Activated CD8-positive, alpha-beta memory T cell treated with anti-CD3 and anti-CD28 coated beads, Interleukin-2, amount 50 U/mL, for 24 hours (primary cell): ENCODE results near the gene HES7.
A peak's percentile ranks its signal among the peaks of the same experiment; 100 is the strongest.
"Not testable (repeated sequence)": the region's sequence is repeated elsewhere in the genome, so short reads cannot be mapped to it uniquely, and the experiment has no call there.

Experiments used
- DNase-seq: peaks from one replicate; pipeline ENCODE4 v3.0.0-alpha.2; 2020; ENCODE audit errors: extremely low read depth

The HES7 gene

DNA sequence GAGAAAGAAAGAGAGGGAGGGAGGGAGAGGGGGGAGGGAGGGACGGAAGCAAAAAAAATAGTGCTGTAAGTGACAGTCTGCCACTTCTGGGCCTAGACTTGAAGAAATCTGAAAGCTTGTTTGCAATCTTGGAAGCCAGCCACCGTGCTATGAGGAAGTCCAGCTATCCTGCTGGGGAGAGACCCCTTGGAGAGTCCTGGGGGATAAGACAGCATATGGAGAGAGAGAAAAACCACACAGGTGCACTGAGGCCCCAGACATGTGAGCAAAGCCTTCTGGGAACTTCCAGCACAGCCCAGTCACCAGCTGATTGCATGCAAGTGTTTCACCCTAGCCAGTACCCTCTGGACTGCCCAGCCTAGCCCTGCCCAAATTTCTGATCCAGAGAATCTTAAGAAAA lies 23.8 kb downstream of the HES7 start:
- no peak for DNase-seq

DNA sequence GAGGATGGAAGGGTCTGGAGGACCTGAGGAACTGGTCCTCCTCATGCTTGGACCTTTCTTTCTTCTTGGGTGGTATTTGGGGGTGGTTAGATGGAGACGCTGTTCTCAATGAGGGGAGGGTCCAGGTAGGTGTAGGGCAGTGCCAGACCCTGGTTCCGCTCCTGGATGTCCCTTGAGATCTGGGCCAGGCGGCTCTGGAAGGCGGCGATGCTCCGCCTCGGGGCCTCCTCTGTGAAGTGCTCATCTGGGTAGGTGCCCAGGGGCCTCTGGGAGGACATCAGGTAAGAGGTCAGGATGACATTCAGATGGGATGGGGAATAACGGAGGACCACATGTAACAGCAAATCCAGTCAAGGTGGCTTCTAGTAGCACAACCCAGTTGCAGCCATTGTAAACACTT lies 27.4 kb downstream of the HES7 start:
- no peak for DNase-seq

DNA sequence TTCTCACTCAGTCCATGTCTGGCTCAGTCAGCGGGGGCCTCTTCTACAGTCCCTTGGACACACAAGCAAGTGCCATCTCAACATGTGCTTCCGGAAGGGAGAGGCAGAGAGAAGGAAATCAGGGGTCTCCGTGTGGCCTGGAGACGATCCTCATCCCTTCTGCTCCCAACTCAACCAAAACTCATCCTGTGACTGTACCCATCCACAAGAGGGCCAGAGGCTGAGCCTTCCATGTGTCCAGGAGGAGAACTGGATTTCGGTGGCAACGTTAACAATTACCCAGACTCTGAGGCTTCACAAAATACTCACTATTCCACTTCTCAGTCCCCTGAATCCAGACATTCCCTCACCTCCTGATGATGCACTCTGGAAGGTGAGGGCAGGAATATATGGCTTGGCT lies 28.5 kb downstream of the HES7 start:
- DNase-seq = no peak

DNA sequence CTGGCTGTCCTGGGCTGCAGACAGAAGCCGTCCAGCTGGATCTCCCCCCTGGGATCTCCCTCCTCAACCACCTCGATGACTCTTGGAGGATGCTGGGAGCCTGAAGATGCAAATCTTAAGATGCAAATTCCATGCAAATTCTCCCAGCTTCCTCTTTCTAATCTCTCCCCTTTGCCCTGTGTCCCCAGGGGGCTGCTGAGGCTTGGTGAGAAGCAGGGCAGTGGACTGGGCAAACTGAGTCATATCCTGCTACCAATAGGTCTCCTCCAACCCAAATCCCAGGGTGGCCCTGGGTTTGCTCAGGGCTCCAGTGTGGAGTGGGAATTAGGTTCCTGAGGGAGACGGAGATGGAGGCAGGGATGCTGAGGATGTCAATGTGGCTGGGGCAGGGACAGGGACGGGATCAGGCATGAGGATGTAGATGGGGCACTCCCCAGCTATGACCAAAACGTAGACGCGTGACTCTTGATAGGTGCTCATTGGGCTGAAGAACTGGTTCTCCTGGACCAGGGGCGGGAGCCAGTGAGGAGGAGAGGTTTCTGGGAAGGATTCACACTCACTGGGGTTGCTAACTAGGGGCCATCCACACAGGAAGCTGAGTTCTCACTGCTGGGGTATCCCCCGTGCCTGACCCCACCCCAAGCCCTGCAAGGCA lies 32.7 kb downstream of the HES7 start:
- DNase-seq = no peak

DNA sequence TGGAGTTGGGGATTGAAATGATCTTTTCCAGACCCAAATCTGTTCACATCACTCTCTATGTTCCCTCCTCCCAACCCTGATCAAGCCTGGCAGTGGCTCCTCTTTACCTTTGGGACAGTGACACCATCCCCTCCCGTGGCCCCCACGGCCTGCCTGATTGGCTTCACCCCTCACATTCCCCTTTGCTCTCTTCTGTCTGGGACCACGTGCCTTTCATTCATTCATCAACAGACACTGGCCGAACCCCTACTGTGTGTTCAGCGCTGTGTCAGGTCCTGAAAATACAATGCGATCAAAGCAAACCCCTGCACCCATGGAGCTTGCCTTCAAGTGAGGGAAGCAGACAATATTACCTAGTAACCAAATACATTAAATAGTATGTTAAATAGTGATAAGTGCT lies 34.2 kb downstream of the HES7 start:
- no peak for DNase-seq

DNA sequence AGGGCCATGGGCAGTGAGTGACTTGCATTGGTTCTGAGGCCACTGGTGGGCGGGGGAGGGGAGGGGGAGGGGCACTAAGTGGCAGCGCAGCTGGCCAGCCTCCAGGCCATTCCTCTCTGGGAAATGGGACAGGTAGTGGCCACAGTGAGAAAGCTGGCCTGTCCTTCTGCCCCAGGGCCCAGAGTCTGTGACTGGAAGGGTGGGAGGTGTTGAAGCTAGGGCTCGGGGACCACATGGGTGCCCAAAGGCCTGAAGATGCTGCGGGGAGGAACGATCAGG lies 36.0 kb downstream of the HES7 start:
- no peak for DNase-seq

DNA sequence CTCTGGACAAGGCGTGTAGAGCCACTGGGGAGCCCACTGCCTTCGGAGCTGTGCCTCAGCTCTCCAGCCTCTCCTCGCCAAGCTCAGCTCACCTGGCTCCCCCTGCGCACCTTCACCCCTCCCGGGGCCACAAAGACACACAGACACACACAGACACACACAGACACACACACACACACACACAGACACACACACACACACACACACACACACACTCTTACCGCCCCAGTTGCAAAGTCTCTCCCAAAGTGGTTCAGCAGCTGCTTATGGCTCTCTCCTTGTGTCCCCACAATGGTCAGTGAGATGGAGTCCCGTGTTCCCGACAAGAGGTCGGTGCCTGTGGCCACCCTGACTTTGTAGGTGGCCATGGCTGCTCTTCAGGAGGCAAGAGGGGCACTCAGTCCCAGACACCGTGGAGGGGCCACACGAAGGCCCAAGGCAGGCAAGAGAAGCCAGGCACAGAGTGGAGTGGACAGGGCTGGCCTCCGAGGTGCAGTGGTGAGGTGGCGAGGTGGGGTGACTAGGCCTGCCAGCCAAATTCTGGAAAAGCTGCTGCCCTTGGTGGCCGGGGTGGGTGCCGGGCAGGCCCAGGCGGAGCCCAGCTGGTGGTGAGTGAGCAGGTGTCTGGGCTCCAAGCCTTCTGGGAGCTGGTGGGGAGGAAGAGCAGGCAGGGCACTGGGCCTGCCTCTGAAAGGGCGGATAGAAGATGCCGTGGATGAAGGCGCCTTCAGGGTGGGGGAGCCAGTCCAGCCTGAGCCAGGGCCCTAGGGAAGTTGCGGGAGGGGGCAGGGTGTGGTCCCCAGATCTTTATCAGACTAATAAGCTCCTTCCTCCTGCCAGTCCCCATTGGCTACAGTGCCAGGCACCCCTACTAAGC lies 36.6 kb downstream of the HES7 start, which contains the start of gene ALOX12B:
Gene ALOX12B (minus strand): TSS at position 642 of the 877 bp plus-strand sequence. CDS start 274 bp downstream, at position 368.
- no peak for DNase-seq

DNA sequence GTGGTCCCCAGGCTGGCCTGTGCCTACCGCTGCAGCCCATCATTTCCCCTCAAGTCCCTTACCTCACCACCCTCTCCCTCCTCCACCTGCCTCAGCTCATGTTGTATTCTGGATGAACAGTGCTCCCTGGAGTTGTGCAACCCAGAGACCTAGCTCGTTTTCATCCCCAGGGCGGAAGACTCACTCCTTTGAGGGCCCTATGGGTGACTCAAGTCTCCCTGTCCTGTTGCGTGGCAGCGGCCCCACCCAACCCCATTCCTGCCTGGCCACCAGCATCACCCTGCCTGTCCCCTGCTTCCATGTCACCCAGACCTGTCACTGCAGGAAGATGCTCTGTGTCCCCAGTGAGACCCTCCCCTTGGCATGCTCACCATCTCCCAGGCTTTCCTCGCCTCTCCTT lies 39.7 kb downstream of the HES7 start:
- DNase-seq = no peak

DNA sequence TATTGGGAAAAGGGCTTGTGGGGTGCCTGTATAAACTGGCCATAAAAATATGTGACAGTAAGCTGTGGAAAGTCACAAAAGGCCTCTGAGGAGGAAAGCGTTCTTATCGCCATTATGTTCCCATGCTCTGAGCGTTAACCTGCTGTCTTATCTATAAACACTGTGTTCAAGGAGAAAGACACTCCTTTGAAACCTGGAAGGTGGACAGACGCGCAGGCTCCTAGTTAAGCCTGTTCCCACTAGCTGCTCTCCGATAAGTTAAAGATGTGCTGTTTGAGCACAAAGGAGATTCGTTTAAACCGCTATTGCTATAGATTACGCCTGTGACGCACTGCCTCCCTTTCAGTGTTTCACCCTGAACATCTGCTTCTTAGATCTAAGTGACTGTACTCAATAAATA lies 41.6 kb downstream of the HES7 start:
- DNase-seq = no peak

DNA sequence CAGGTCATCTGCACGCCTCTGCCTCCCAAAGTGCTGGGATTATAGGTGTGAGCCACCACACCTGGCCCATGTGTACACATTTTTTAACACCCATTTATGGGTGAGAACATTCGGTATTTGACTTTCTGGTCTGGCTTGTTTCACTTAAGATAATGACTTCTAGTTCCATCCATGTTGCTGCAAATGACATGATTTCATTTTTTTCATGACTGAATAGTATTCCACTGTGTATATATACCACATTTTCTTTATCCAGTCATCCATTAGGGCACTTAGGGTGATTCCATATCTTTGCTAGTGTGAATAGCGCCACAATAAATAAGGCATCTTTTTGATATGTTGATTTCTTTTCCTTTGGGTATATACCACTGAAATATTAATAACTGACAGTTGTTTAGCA lies 42.0 kb downstream of the HES7 start:
- no peak for DNase-seq

DNA sequence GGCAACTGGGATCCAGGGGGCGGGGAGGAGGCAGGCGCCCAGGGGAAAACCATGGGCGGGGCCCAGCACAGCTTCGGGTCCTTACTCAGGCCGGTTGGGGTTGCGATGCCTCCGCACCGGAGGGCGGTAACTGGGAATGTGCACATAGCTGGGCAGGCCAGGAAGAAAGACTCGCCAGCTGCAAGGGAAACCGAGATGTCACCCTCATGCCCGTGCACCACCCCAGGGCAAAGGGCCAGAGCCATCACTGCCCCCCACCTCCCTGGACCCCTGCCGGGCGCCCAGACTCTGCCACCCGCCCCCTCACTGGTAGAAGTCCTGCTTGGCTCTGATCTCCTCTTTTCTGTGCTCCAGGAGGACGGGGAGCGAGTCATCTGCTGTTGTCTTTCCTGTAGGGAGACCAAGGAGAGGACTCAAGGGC lies 43.1 kb downstream of the HES7 start:
- DNase-seq = no peak

DNA sequence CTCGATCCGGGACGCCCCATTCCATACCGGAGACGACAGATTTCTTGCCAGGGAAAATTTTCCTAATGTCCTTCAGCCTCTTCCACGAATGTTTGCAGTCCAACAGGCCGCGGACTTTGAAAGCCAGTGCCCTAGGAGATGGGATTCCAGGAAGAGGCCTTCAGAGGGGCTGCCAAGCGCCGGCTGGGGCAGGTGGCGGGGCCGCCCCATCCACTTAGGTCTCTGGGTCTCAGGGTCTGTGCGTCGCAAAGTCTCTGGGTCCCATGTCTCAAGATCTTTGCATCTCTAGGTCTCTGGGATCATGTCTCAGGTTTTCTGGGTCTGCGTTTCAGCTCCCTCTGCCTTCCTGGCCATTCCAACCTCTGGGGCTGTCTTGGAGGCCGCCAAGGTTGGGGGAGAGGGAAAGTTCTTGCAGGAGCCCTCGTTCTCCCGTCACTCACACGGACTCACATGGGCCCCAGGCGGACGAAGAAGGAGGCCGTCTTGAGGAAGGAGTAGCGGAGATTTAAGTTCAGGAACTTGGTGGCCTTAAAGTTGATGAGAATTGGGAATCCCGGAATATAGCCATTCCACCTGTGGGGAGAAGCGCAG lies 43.6 kb downstream of the HES7 start:
- no peak for DNase-seq

DNA sequence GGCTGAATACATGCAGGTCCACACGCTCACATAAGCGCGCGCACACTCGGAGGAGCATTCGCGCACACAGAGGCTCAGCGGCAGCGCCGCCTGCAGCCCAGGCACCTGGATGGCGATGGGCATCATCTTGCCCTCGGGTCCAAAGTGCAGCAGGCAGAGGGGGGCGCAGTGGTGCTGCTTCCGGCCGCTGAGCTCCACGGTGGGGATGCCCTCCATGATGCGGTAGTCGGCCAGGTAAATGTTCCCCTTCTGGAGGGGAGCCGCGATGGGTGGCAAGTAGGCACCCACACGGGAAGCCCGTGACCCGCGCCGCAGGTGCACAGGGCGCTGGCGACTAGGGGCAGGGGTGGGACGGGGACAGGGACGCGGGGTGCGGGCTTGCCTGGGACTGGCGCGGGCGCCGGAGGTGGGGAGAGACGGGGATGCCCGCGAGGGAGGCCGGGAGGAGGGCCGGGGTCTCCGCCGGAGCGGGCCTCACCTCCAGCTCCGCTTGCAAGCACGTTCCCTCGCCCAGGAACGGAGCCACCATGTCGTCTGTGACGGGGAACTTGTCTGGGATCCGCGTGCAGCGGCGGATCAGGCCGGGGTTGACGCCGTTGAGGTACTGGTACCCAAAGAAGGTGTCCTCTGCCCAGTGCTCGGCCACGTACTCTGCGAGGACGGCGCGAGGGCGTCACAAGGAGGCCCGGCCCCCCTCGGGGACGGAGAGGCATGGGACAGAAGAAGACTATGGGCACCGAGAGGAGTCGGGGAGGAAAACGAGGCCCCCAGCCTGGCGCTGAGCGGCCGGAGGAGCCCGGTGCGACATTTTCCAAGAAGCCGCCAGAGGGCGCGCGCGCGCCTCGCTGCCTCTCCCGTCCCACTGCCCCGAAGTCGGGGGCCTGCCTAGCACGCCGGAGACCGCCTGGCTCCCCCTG lies 44.4 kb downstream of the HES7 start:
- peak; percentile 43 for DNase-seq

DNA sequence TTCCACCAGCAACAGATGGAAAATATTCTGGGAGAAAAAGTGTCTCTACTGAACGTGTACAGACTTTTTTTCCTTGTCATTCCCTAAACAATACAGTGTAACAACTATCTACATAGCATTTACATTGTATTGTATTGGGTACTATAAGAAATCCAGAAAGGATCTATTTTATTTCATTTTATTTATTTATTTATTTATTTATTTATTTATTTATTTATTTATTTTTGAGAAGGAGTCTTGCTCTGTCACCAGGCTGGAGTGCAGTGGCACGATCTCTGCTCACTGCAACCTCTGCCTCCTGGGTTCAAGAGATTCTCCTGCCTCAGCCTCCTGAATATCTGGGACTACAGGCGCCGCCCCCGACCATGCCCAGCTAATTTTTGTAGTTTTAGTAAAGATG lies 46.0 kb downstream of the HES7 start:
- not testable (repeated sequence) for DNase-seq

DNA sequence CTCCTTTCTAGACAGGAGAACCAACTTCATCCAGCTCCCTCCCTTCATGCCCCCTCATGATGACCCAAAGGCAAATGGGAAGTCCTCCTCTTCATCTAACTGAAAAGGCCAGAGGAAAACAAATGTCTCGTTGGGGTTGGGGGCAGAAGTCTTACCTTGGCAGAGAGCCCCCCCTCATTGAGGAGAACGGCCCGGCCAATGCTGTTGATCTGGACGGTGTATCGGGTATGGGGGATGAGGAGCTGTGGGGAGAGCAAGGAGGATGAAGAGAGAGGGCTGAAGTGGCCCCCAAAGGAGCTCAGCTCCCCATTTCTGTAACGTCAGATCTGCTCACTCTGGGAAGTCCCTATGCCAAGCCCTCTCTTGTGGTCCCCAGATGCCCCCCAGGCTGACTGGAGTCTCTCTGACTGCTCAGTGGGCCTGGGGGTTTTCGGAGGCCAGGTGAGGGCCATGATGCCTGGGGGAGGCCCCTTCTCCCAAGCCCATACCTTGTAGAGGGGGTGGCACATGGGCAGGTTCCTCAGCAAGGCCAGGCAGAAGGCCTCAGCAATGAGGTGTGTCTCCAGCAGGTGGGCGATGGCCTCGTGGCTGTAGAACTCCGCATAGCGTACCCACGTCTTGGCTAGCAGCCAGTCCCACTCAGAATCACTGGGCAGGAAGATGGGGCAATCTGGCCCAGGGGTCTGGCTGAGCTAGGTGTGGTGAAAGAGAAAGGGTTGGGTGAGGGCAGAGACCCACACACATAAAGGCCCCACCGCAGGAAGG lies 47.2 kb downstream of the HES7 start:
- no peak for DNase-seq

DNA sequence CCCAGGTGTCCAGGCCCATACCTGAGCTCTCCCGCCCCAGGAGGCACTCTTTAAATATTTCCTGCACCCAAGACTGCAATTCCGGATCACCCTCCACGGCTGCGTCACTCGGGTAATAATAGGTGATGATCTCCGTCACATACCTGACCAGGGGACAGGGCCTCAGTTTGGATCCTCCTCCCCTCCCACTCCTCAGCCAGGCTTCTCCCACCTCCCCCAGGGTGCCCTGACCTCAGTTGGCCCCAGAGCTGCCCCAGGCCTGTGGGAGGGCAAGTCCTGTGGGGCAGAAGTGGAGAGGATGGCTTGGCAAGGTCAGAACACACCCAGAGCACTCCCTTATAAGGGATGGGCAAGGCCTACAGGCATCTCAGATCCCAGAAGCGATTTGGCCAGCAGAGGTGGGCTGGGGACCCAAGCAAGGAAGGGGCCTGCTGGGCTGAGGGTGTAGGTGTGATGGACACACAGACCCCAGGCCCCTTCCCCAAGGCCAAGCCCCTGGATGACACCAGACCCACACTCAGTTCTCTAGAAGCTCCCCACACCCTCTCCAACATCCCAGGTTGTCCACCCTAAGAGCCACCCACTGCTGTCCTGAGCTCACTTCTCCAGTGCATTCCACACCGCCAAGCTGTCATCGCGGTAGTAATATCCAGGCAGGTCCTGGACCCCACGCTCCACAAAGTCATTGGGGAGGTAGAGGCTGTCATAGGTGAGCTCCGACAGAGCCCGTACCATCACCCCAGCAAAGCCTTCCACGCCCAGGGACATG lies 48.1 kb downstream of the HES7 start:
- no peak for DNase-seq

DNA sequence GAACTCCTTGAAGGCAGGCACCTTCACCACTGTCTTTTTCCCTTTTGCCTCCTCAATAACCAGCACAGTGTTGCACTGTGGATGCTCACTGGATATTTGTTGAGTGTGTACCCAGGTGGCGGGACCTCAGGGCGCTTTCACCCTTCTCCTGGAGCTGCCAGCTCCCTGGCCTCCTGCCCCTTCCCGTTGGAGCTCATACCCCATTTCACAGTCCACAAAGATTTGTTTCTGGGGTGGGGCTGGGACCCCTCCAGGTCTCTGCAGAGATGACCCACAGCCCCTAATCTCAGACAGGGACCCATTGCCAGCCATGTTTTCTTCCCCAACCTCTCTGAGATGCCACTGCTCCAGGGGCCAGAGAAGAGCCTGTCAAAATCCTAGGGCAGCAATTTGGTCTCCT lies 48.8 kb downstream of the HES7 start:
- no peak for DNase-seq

DNA sequence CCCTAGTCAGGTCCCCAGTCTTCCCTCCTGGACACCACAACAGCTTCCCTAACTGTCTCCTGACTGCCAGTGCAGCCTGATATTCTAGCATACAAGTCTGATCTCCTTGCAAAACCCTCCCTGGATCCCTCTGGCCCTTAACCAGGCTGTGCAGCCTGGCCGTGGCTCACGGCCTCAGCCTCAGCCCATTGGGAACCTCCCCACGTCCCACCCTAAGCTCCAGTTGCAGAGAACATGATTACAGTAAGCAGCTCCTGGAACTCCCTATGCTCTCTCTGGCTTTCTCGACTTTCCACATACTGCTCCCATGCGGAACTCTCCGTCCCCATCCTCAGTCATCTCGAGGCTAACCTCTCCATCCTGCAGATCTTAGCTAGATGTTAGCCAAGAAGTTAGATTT lies 49.4 kb downstream of the HES7 start:
- no peak for DNase-seq

DNA sequence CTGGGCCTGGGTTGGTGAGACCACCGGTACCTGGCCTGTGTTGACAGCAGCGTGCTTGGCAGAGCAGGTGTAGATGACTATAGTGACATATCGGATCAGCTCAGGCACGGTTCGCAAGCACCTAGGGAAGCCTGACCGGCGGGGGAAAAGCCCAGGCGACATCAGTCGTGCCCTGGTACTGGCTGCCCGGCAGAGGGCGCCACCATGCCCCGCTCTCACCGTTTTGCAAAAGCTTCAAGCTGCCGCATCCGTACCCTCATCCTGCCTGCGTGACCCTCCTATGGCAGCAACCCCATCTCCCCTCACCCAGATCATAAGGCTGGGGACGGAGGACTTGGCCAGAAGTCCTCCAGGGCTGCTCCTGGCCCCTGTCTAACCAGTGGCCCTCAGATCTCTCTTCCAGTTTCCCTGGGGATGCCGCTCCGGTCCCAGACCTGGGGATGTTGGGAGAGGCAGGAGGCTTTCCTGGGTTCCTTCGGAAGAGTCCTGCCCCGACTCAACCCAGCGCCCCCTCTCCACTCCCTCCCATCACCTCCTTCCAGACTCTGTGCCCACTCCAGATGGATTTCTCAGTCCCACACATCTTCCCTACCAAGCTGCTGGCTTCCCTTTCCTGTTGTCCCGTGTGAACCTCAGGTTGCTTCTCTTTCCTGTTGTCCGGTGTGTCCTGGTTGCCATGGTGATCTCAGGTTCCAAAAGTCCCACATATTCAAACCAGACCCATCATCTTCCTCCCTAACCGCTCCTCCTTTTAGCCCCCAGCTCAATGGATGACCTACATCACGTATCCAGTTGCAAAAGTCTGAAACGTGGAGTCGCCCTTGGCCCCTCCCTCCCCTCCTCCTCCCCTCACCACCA lies 50.0 kb downstream of the HES7 start:
- peak; percentile 60 for DNase-seq
